DND-41 (cell line): ENCODE results near the gene PRKAR2B.

Experiments used
- ATAC-seq: fragments of 200-7000 bp; cut with Tn5 transposase; 3 replicates; pipeline ENCODE4 v1.9.1; 2021; ENCODE audit warnings: low read depth; ENCODE audit not compliant: insufficient read depth
- DNase-seq: peaks from one replicate; pipeline ENCODE4 v3.0.0-alpha.2; 2020
- H2AFZ ChIP-seq: 2 replicates; pipeline ENCODE4 v1.6.0; 2012; ENCODE audit warnings: low read depth, low read length
- H3K27ac ChIP-seq: 2 replicates; pipeline ENCODE4 v1.5.1; 2012; ENCODE audit warnings: low read length, inconsistent platforms
- H3K27me3 ChIP-seq: fragments of 200-600 bp; sonication (generic); 2 replicates; pipeline ENCODE4 v1.6.0; 2012; ENCODE audit warnings: low read length, mild to moderate bottlenecking, inconsistent platforms; ENCODE audit not compliant: insufficient read depth, poor library complexity
- H3K36me3 ChIP-seq: 2 replicates; pipeline ENCODE4 v1.5.1; 2012; ENCODE audit warnings: low read length, inconsistent platforms; ENCODE audit not compliant: insufficient read depth
- H3K4me1 ChIP-seq: 2 replicates; pipeline ENCODE4 v1.5.1; 2012; ENCODE audit warnings: mild to moderate bottlenecking, low read length; ENCODE audit not compliant: insufficient read depth
- H3K4me2 ChIP-seq: 2 replicates; pipeline ENCODE4 v1.6.0; 2012; ENCODE audit warnings: mild to moderate bottlenecking, moderate library complexity, low read length, inconsistent platforms; ENCODE audit not compliant: insufficient read depth
- H3K4me3 ChIP-seq, 2 experiments: fragments of 200-600 bp in 1 of 2; shearing (Covaris generic) in 1 of 2; 2 replicates each; pipeline ENCODE4 v1.5.1; 2012 to 2016; ENCODE audit warnings: inconsistent platforms in 2 of 2, low read length in 2 of 2, mild to moderate bottlenecking in 2 of 2, low read depth in 1 of 2, moderate library complexity in 1 of 2
- H3K79me2 ChIP-seq: 2 replicates; pipeline ENCODE4 v1.6.0; 2012; ENCODE audit warnings: low read length, inconsistent platforms; ENCODE audit not compliant: insufficient read depth
- H3K9ac ChIP-seq: 2 replicates; pipeline ENCODE4 v1.6.0; 2012; ENCODE audit warnings: low read depth, mild to moderate bottlenecking, inconsistent platforms, low read length, moderate library complexity
- H3K9me3 ChIP-seq: 2 replicates; pipeline ENCODE4 v1.5.1; 2012; ENCODE audit warnings: low read length, moderate library complexity, mild to moderate bottlenecking, inconsistent platforms; ENCODE audit not compliant: insufficient read depth, severe bottlenecking
- H4K20me1 ChIP-seq: 2 replicates; pipeline ENCODE4 v1.6.0; 2012; ENCODE audit warnings: low read length; ENCODE audit not compliant: insufficient read depth
- CTCF ChIP-seq: IDR thresholded peaks from 2 replicates; pipeline ENCODE4 v1.5.1; 2012; ENCODE audit warnings: borderline replicate concordance, low read length, moderate library complexity, mild to moderate bottlenecking; ENCODE audit not compliant: poor library complexity, severe bottlenecking; ENCODE audit errors: extremely low read depth
- EZH2 ChIP-seq: IDR thresholded peaks from 3 replicates; pipeline ENCODE4 v1.6.1; 2012; ENCODE audit warnings: borderline replicate concordance, low read depth, mild to moderate bottlenecking, moderate library complexity, low read length, inconsistent platforms; ENCODE audit not compliant: severe bottlenecking

PRKAR2B gene

GRCh38 chr7:107145067-107145838 lies 100.7 kb downstream of the PRKAR2B start:
- H3K9ac ChIP-seq: no peak overlapping the region
- H3K4me2 ChIP-seq: no peak overlapping the region
- H3K9me3 ChIP-seq: no peaks in the 10 kb centered on the region
- H3K4me1 ChIP-seq: no peaks in the 10 kb centered on the region
- no peak for ATAC-seq
- DNase-seq: no peak
- H3K27ac ChIP-seq: no peak overlapping the region
- no peaks in the 10 kb centered on the region for H3K79me2 ChIP-seq
- TF ChIP-seq EZH2 (no peak), CTCF (no peak)
- no peak overlapping the region for H3K4me3 ChIP-seq
- no peak overlapping the region for H2AFZ ChIP-seq
- H4K20me1 ChIP-seq: no peaks in the 10 kb centered on the region
- H3K27me3 ChIP-seq: no peaks in the 10 kb centered on the region
- no peaks in the 10 kb centered on the region for H3K36me3 ChIP-seq

- ATAC-seq: peak; percentile 82
These were observed 103.2 kb downstream of the PRKAR2B start for GRCh38 chr7:107147464-107148393.

GRCh38 chr7:107148721-107149120 lies 104.2 kb downstream of the PRKAR2B start:
- Histone ChIP-seq H3K4me2 (no peak overlapping the region), H3K36me3 (no peaks in the 10 kb centered on the region), H3K4me1 (no peaks in the 10 kb centered on the region), H3K9ac (no peak overlapping the region), H3K79me2 (no peaks in the 10 kb centered on the region), H3K27ac (no peak overlapping the region), H3K27me3 (no peaks in the 10 kb centered on the region), H3K4me3 (no peak overlapping the region), H2AFZ (no peak overlapping the region), H4K20me1 (no peaks in the 10 kb centered on the region), H3K9me3 (no peaks in the 10 kb centered on the region)
- no peak for DNase-seq
- no peak for ATAC-seq
- TF ChIP-seq EZH2: no peak
- TF ChIP-seq CTCF: no peak

More at GRCh38 chr7:107147464-107148393, 103.2 kb downstream of the PRKAR2B start:
- Histone ChIP-seq H2AFZ (no peak overlapping the region), H3K4me3 (no peak overlapping the region), H3K4me2 (no peak overlapping the region), H3K9ac (no peak overlapping the region), H3K27ac (no peak overlapping the region), H4K20me1 (no peaks in the 10 kb centered on the region), H3K27me3 (no peaks in the 10 kb centered on the region), H3K4me1 (no peaks in the 10 kb centered on the region), H3K36me3 (no peaks in the 10 kb centered on the region), H3K9me3 (no peaks in the 10 kb centered on the region), H3K79me2 (no peaks in the 10 kb centered on the region)
- TF ChIP-seq CTCF (peak; percentile 75), EZH2 (no peak)
- DNase-seq: peak; percentile 23
